ENCODE data around the gene BRINP2. TPM values are rescaled to one million over a fixed set of nuclear protein-coding genes. Genes with fewer than 3 reads are reported as not detected.

BRINP2 gene
- total RNA-seq, 2 donors from 2014 or later = not detected

GRCh38 chr1:177275736-177276135, 105.0 kb downstream of the BRINP2 start:
- H3K36me3 Mint-ChIP-seq (ENCODE audit: low read depth) = no peaks in the 10 kb centered on the region
- no peak overlapping the region for H3K27ac ChIP-seq (ENCODE audit: low read depth, low read length)
- no peak for TF ChIP-seq CTCF (conservative IDR thresholded peaks at IDR 0.05)

GRCh38 chr1:177278626-177279390, 108.0 kb downstream of the BRINP2 start:
- 87 to 96% methylated on average over 5 to 10 of the region's 10 CpGs for WGBS, 2 experiments (ENCODE audit: insufficient coverage in 1 of 2, insufficient read length in 1 of 2)
- peak; percentile 50 for DNase-seq
- Mint-ChIP-seq H3K27ac (no peak overlapping the region), H3K4me3 (no peak overlapping the region), H3K4me1 (no peaks in the 10 kb centered on the region), H3K36me3 (ENCODE audit: low read depth) (no peaks in the 10 kb centered on the region), H3K27me3 (ENCODE audit: insufficient read depth) (peaks cover 72% of the 10 kb centered on the region), H3K9me3 (no peaks in the 10 kb centered on the region)
- Histone ChIP-seq H3K27ac (ENCODE audit: low read depth, low read length) (no peak overlapping the region), H3K4me3 (ENCODE audit: low read length) (no peak overlapping the region), H3K36me3 (ENCODE audit: control insufficient read depth, insufficient read depth, low read length) (no peaks in the 10 kb centered on the region), H3K27me3 (ENCODE audit: control insufficient read depth, insufficient read depth, low read length, poor library complexity, severe bottlenecking) (peaks cover 52% of the 10 kb centered on the region), H3K4me1 (ENCODE audit: control insufficient read depth, insufficient read depth, low read length) (no peaks in the 10 kb centered on the region), H3K9ac (ENCODE audit: extremely low read depth, low read length, poor library complexity, severe bottlenecking) (no peak overlapping the region), H3K9me3 (ENCODE audit: control insufficient read depth, low read length) (no peaks in the 10 kb centered on the region)
- peak; percentile 25 for TF ChIP-seq CTCF (conservative IDR thresholded peaks at IDR 0.05)

More at GRCh38 chr1:177275736-177276135, 105.0 kb downstream of the BRINP2 start:
- H3K27me3 ChIP-seq (ENCODE audit: control insufficient read depth, insufficient read depth, low read length, poor library complexity, severe bottlenecking) = peaks cover 71% of the 10 kb centered on the region
- H3K4me3 ChIP-seq (ENCODE audit: low read length) = no peak overlapping the region
- H3K4me3 Mint-ChIP-seq = no peak overlapping the region
- H3K9ac ChIP-seq (ENCODE audit: extremely low read depth, low read length, poor library complexity, severe bottlenecking) = no peak overlapping the region
- no peaks in the 10 kb centered on the region for H3K4me1 Mint-ChIP-seq
- H3K9me3 ChIP-seq (ENCODE audit: control insufficient read depth, low read length) = no peaks in the 10 kb centered on the region
- H3K27me3 Mint-ChIP-seq (ENCODE audit: insufficient read depth) = peaks cover 75% of the 10 kb centered on the region
- DNase-seq = no peak
- H3K9me3 Mint-ChIP-seq = no peaks in the 10 kb centered on the region
- no peaks in the 10 kb centered on the region for H3K4me1 ChIP-seq (ENCODE audit: control insufficient read depth, insufficient read depth, low read length)
- no peaks in the 10 kb centered on the region for H3K36me3 ChIP-seq (ENCODE audit: control insufficient read depth, insufficient read depth, low read length)
- H3K27ac Mint-ChIP-seq = no peak overlapping the region
- 83 to 89% methylated on average over 1 of the region's 1 CpG for WGBS, 2 experiments (ENCODE audit: insufficient coverage in 1 of 2, insufficient read length in 1 of 2)

- Mint-ChIP-seq H3K27me3 (ENCODE audit: insufficient read depth) (peaks cover 76% of the 10 kb centered on the region), H3K4me3 (no peak overlapping the region), H3K36me3 (ENCODE audit: low read depth) (no peaks in the 10 kb centered on the region), H3K9me3 (no peaks in the 10 kb centered on the region), H3K27ac (no peak overlapping the region), H3K4me1 (no peaks in the 10 kb centered on the region)
- H3K27me3 ChIP-seq (ENCODE audit: control insufficient read depth, insufficient read depth, low read length, poor library complexity, severe bottlenecking) = peaks cover 72% of the 10 kb centered on the region
- no peaks in the 10 kb centered on the region for H3K9me3 ChIP-seq (ENCODE audit: control insufficient read depth, low read length)
- H3K9ac ChIP-seq (ENCODE audit: extremely low read depth, low read length, poor library complexity, severe bottlenecking) = no peak overlapping the region
- H3K4me3 ChIP-seq (ENCODE audit: low read length) = no peak overlapping the region
- H3K36me3 ChIP-seq (ENCODE audit: control insufficient read depth, insufficient read depth, low read length) = no peaks in the 10 kb centered on the region
- H3K4me1 ChIP-seq (ENCODE audit: control insufficient read depth, insufficient read depth, low read length) = no peaks in the 10 kb centered on the region
- 80 to 87% methylated on average over 1 to 4 of the region's 5 CpGs for WGBS, 2 experiments (ENCODE audit: insufficient coverage in 1 of 2, insufficient read length in 1 of 2)
- no peak overlapping the region for H3K27ac ChIP-seq (ENCODE audit: low read depth, low read length)
- no peak for DNase-seq
- no peak for TF ChIP-seq CTCF (conservative IDR thresholded peaks at IDR 0.05)
Measured at GRCh38 chr1:177281901-177282300, 111.1 kb downstream of the BRINP2 start.
